Motor neuron (in vitro differentiated cells): Measurements from ENCODE around the gene ADPRH. TPM values are rescaled to one million over a fixed set of nuclear protein-coding genes. Genes with fewer than 3 reads are reported as not detected.
"Not testable (repeated sequence)": the region's sequence is repeated elsewhere in the genome, so short reads cannot be mapped to it uniquely, and the experiment has no call there.

Experiments used
- ATAC-seq, 8 experiments: fragments of 200-7000 bp; cut with Tn5 transposase; replicated peaks in 6 of 8; 2 replicates each; pipeline ENCODE4 v1.8.0; 2021; ENCODE audit warnings: mild to moderate bottlenecking in 8 of 8, moderate library complexity in 8 of 8
- H3K27ac ChIP-seq, 2 donors: fragments of 250-450 bp; sonication (Bioruptor Pico); 2 replicates each; pipeline ENCODE4 v1.9.0; 2021; ENCODE audit warnings: antibody characterized with exemption in 2 of 2, mild to moderate bottlenecking in 2 of 2, moderate library complexity in 1 of 2
- H3K4me1 ChIP-seq, 2 donors: fragments of 250-450 bp; sonication (Bioruptor Pico); replicated peaks in 1 of 2; 2 replicates each; pipeline ENCODE4 v1.6.1; 2021; ENCODE audit warnings: antibody characterized with exemption in 2 of 2, mild to moderate bottlenecking in 2 of 2, moderate library complexity in 1 of 2
- H3K4me3 ChIP-seq, 5 donors: fragments of 250-450 bp; sonication (Bioruptor Pico); 2 replicates each; pipeline ENCODE4 v1.9.0; 2021; ENCODE audit warnings: antibody characterized with exemption in 5 of 5, mild to moderate bottlenecking in 5 of 5, moderate library complexity in 4 of 5
- WGBS, 10 experiments: fragments of 450-650 bp; shearing (Covaris generic); methylation state at CpG; one replicate each; pipeline ENCODE4 v1.0.0; 2022; 5-methylcytosine and 5-hydroxymethylcytosine counted together
- in situ Hi-C, 9 experiments: fragments of 400-800 bp; cut with MboI; loops; one replicate each; pipeline ENCODE4 v1.15.0; 2021; ENCODE audit warnings: low sequenced_read_pairs in 9 of 9, low pct_unique_long_range_greater_than_20kb in 2 of 9; ENCODE audit not compliant: unreplicated experiment in 9 of 9
- total RNA-seq, 8 experiments: library from RNA; unstranded; fragments of 300-600 nt; gene quantifications; 2 replicates each; pipeline versions ENCODE4 v1.2.3 to v1.2.4, GENCODE V29; 2022

The ADPRH gene
- total RNA-seq, 8 experiments from 2014 or later = 0.27 to 1.8 (median 0.63) TPM

- ATAC-seq = no peak
- Histone ChIP-seq H3K4me1 (peaks cover 0 to 11% of the 10 kb centered on the region in 2 donors), H3K27ac (no peak overlapping the region), H3K4me3 (no peak overlapping the region)
- in situ Hi-C loops = no loop called here
- WGBS, 10 experiments = 0 to 100% (median 63%) methylated on average over 1 of the region's 1 CpG; no CpG with 5 or more reads in 3 of the 10 experiments
Measured at GRCh38 chr3:119592861-119593260, 13.6 kb downstream of the ADPRH start.

DNA sequence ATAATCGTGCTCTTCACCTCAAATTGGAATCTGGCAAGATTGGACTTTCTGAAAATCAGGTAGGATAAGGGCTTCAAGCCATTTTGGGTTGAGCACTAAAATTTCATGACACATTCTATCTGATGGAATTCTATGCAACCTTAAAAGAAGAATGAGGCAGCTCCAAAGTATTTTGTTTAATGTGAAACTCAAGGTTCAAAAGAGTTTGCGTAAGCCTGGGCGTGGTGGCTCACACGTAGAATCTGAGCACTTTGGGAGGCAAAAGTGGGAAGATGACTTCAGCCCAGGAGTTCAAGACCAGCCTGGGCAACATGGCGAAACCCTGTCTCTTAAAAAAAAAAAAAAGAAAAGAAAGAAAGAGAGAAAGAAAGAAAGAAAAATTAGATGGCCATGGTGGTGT lies 14.8 kb downstream of the ADPRH start:
- WGBS, 10 experiments = 57 to 100% (median 77%) methylated on average over 1 to 5 of the region's 5 CpGs
- no peak for ATAC-seq
- no peak overlapping the region for H3K4me3 ChIP-seq
- no peak overlapping the region for H3K27ac ChIP-seq
- H3K4me1 ChIP-seq = peaks cover 0 to 12% of the 10 kb centered on the region in 2 donors
- in situ Hi-C loops = no loop called here

GRCh38 chr3:119594929-119595328 lies 15.6 kb downstream of the ADPRH start:
- in situ Hi-C loops, ATAC-seq, H3K4me3 ChIP-seq, H3K27ac ChIP-seq: not testable (repeated sequence)
- WGBS, 10 experiments = 0 to 100% (median 0%) methylated on average over 1 of the region's 1 CpG; no CpG with 5 or more reads in 3 of the 10 experiments
- H3K4me1 ChIP-seq = peaks cover 0 to 12% of the 10 kb centered on the region in 2 donors

DNA sequence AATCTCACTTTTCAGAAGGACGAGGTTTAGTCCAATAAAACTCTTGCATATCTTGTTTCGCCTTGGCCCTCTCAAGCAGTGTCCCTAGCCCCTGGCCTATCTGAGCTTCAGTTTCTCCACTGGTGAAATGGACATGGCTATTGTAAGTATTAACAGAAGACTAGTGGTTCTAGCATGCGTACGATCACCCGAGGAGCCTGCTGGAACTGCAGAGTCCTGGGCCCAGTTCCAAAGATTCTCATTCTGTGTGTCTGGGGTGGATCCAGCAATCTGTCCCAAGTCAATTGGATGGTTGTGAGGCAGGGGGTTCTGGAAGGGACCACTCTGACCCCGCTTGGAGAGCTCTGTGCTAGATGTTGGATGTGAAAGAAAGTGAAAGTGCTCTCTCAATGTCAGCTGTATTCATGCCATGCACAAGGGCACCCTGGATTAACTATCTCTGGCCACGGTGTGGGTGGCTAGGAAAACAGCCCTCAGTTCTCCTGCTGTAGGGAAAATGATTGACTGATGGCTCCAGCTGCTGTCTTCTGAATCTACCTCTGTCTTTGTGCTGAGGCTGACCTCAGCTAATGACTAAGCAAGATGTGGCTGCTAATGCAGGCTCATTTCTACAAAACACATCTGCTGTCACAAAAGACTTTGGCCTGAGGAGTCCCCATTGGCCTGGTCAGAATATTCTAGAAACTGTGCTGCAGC lies 16.5 kb downstream of the ADPRH start:
- no peak overlapping the region for H3K27ac ChIP-seq

GRCh38 chr3:119596398-119596797 lies 17.1 kb downstream of the ADPRH start:
- peak; percentile 14 to 68 (median 49) for ATAC-seq
- Histone ChIP-seq H3K4me1 (peaks cover 0 to 12% of the 10 kb centered on the region in 2 donors), H3K27ac (no peak overlapping the region), H3K4me3 (no peak overlapping the region)
- 25 to 100% (median 83%) methylated on average over 1 to 5 of the region's 6 CpGs; no CpG with 5 or more reads in 2 of the 10 experiments for WGBS, 10 experiments
- in situ Hi-C loops = no loop called here

More for the DNA sequence above, 16.5 kb downstream of the ADPRH start:
- H3K4me1 ChIP-seq = peaks cover 0 to 12% of the 10 kb centered on the region in 2 donors
- ATAC-seq = peak in 7 of 8 experiments; percentile 51 to 87 (median 77)
- no peak overlapping the region for H3K4me3 ChIP-seq
- WGBS, 10 experiments = 40 to 100% (median 83%) methylated on average over 1 to 4 of the region's 7 CpGs; no CpG with 5 or more reads in 5 of the 10 experiments
- in situ Hi-C loops = no loop called here

DNA sequence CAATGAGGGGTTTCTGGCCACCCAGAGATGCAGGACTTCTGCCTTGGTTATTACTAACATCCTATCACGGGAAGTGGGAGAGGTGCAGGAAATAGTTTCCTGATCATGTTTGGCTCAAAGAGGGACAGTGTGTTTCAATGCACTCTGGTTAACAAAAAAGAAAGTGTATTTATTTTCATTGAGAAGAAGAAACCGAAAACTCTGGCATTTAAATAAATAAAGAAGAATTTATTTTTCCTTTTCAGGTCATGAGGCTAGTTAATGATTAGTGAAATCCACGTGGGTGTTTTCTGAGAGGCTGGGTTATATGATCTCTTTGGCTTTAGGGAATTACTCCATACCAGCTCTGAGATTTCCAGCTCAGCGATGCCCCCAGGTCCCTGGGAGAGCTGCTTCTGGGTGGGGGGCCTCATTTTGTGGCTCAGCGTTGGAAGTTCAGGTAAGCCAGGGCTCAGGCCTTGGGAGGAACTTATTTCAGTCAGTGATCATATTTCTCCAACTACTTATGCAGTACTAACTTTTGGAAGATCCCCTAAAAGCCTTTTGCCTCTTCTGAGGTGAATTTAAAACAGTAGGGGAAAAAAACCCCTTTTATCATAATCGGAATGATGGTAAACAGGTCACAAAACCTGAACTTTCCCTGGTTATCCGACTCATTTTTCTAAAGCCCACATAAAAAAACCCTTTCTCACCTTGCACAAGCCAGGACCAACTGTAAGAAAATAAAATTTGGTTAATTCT lies 18.4 kb downstream of the ADPRH start, which contains the start of gene PLA1A:
Gene PLA1A (plus strand): TSS at position 338 of the 741 bp plus-strand sequence. CDS start 29 bp downstream, at position 367.
- ATAC-seq = no peak
- Histone ChIP-seq H3K4me1 (peaks cover 0 to 12% of the 10 kb centered on the region in 2 donors), H3K4me3 (no peak within 1 kb of the TSS), H3K27ac (no peak within 1 kb of the TSS)
- in situ Hi-C loops = no loop called here
- WGBS, 10 experiments = 20 to 100% (median 51%) methylated on average over 2 to 7 of the region's 7 CpGs

- no peak overlapping the region for H3K27ac ChIP-seq
- in situ Hi-C loops = no loop called here
- H3K4me3 ChIP-seq = no peak overlapping the region
- H3K4me1 ChIP-seq = peaks cover 0 to 12% of the 10 kb centered on the region in 2 donors
- ATAC-seq = no peak
- 40 to 100% (median 100%) methylated on average over 1 of the region's 1 CpG; no CpG with 5 or more reads in 3 of the 10 experiments for WGBS, 10 experiments
Measured at GRCh38 chr3:119598410-119599098, 19.3 kb downstream of the ADPRH start.

GRCh38 chr3:119599558-119600174 lies 20.4 kb downstream of the ADPRH start:
- WGBS, 10 experiments = 69 to 100% (median 88%) methylated on average over 2 to 5 of the region's 6 CpGs; no CpG with 5 or more reads in 1 of the 10 experiments
- in situ Hi-C loops = no loop called here
- Histone ChIP-seq H3K4me1 (peaks cover 0 to 12% of the 10 kb centered on the region in 2 donors), H3K4me3 (no peak overlapping the region), H3K27ac (no peak overlapping the region)
- no peak for ATAC-seq

DNA sequence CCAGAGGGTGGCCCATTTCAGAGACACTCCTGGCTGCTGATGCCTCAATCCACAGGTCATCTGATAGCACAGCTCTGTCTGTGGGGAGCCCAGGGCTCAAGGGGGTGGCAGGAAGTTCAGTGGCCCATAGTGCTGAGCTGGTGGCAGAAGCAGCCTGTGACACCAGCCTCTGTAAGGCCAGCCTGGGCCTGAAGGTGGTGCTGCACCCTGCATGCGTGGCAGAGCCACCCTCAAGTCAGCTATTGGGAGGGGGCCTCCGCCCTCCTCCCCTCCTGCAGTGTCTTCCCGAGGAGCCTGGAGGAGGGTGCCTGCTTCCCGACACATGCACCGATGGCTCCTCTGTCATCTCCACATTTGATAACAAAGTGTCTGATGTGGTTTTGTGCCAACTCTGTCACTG lies 21.4 kb downstream of the ADPRH start:
- 35 to 65% (median 44%) methylated on average over 3 to 4 of the region's 5 CpGs; no CpG with 5 or more reads in 7 of the 10 experiments for WGBS, 10 experiments
- peak in 6 of 8 experiments; percentile 26 to 71 (median 57) for ATAC-seq
- in situ Hi-C loops = no loop called here
- H3K4me3 ChIP-seq = no peak overlapping the region
- peaks cover 0 to 12% of the 10 kb centered on the region in 2 donors for H3K4me1 ChIP-seq
- no peak overlapping the region for H3K27ac ChIP-seq

GRCh38 chr3:119601154-119601553 lies 21.9 kb downstream of the ADPRH start:
- Histone ChIP-seq H3K4me3 (no peak overlapping the region), H3K4me1 (peaks cover 0 to 9% of the 10 kb centered on the region in 2 donors), H3K27ac (no peak overlapping the region)
- peak in 2 of 8 experiments; percentile 89 to 90 for ATAC-seq
- in situ Hi-C loops = no loop called here
- 60 to 100% (median 93%) methylated on average over 1 to 2 of the region's 3 CpGs; no CpG with 5 or more reads in 4 of the 10 experiments for WGBS, 10 experiments

GRCh38 chr3:119602676-119603075 lies 23.4 kb downstream of the ADPRH start:
- no peak overlapping the region for H3K4me3 ChIP-seq
- in situ Hi-C loops = no loop called here
- no peak for ATAC-seq
- peaks cover 0 to 8% of the 10 kb centered on the region in 2 donors for H3K4me1 ChIP-seq
- 29 to 100% (median 71%) methylated on average over 1 of the region's 1 CpG; no CpG with 5 or more reads in 3 of the 10 experiments for WGBS, 10 experiments
- H3K27ac ChIP-seq = no peak overlapping the region

DNA sequence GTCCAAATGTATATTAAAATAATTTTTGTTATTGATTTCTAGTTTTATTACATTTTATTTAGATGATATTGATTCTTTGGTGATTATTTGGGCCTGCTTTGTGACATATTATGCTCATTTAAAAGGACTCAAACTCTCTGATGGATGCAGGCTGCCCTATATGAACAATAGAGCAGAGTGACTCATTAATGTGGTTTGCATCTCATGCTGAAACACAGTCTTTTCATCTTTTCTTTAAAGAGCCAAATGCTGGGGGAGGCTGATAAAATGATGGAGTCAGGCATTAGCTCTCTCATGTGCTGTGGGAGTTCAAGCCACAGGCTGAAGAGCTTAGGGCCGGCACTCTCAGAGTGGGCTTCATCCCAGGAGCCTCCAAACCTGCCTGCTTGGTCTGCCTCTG lies 25.6 kb downstream of the ADPRH start:
- in situ Hi-C loops = no loop called here
- H3K27ac ChIP-seq = no peak overlapping the region
- WGBS, 10 experiments = 40 to 80% (median 43%) methylated on average over 1 of the region's 1 CpG; no CpG with 5 or more reads in 7 of the 10 experiments
- H3K4me1 ChIP-seq = peaks cover 4 to 8% of the 10 kb centered on the region in 2 donors
- H3K4me3 ChIP-seq = no peak overlapping the region
- peak in 5 of 8 experiments; percentile 55 to 79 (median 60) for ATAC-seq
